Measurements from ENCODE around the gene HYI.

The HYI gene

GRCh38 chr1:43427941-43428340, 25.8 kb downstream of the HYI start:
- TF ChIP-seq CTCF (conservative IDR thresholded peaks at IDR 0.05), result no peak
- H3K27ac ChIP-seq, result no peak overlapping the region

- no peak for TF ChIP-seq CTCF (conservative IDR thresholded peaks at IDR 0.05)
- H3K27ac ChIP-seq, result no peak overlapping the region
Observed at GRCh38 chr1:43427524-43427923, 26.2 kb downstream of the HYI start.

- H3K27ac ChIP-seq, result no peak overlapping the region
- TF ChIP-seq CTCF (conservative IDR thresholded peaks at IDR 0.05), result no peak
Observed at GRCh38 chr1:43426221-43426620, 27.5 kb downstream of the HYI start.

- TF ChIP-seq CTCF (conservative IDR thresholded peaks at IDR 0.05), result no peak
- H3K27ac ChIP-seq, result no peak overlapping the region
Observed at GRCh38 chr1:43425045-43425444, 28.7 kb downstream of the HYI start.

- no peak for TF ChIP-seq CTCF (conservative IDR thresholded peaks at IDR 0.05)
Observed at GRCh38 chr1:43423672-43424550, 29.8 kb downstream of the HYI start.

GRCh38 chr1:43422995-43423671, 30.6 kb downstream of the HYI start:
- H3K27ac ChIP-seq, result no peak overlapping the region
- no peak for TF ChIP-seq CTCF (conservative IDR thresholded peaks at IDR 0.05)

More at GRCh38 chr1:43423672-43424550, 29.8 kb downstream of the HYI start:
- no peak overlapping the region for H3K27ac ChIP-seq

- TF ChIP-seq CTCF (conservative IDR thresholded peaks at IDR 0.05), result no peak
Observed at GRCh38 chr1:43421976-43422750, 31.6 kb downstream of the HYI start.

More at GRCh38 chr1:43421976-43422750, 31.6 kb downstream of the HYI start:
- H3K27ac ChIP-seq, result no peak overlapping the region

Measured in VCaP (cell line).